Uterus (tissue), 4 donors: ENCODE measurements around the gene CFAP20DC. TPM values are rescaled to one million over a fixed set of nuclear protein-coding genes. Genes with fewer than 3 reads are reported as not detected.

Experiments
- DNase-seq, 2 donors: peaks; one replicate each; pipeline ENCODE4 v3.0.0-alpha.2; 2019 to 2020
- H3K27ac ChIP-seq, 2 donors: fragments of 200-600 bp; sonication (generic); 1 replicate in 1 of 2; 2 replicates in 1 of 2; pipeline ENCODE4 v1.5.1; 2016 to 2018
- H3K27me3 ChIP-seq, 2 donors: fragments of 200-600 bp; sonication (generic); one replicate each; pipeline ENCODE4 v1.5.1; 2018 to 2019; ENCODE audit warnings: control low read depth in 1 of 2
- H3K36me3 ChIP-seq, 2 donors: fragments of 200-600 bp; sonication (generic); one replicate each; pipeline ENCODE4 v1.5.1; 2019; ENCODE audit warnings: control low read depth in 1 of 2
- H3K4me1 ChIP-seq, 2 donors: fragments of 200-600 bp; sonication (generic); one replicate each; pipeline ENCODE4 v1.5.1; 2018 to 2019; ENCODE audit warnings: control low read depth in 1 of 2
- H3K4me3 ChIP-seq, 2 donors: fragments of 200-600 bp; sonication (generic); 1 replicate in 1 of 2; 2 replicates in 1 of 2; pipeline ENCODE4 v1.5.1; 2018 to 2019; ENCODE audit warnings: mild to moderate bottlenecking in 1 of 2
- H3K9me3 ChIP-seq, 2 donors: fragments of 200-600 bp; sonication (generic); one replicate each; pipeline ENCODE4 v1.5.1; 2019; ENCODE audit warnings: control low read depth in 1 of 2
- CTCF ChIP-seq, 4 experiments: fragments of 200-600 bp in 2 of 4; fragments of 450-650 bp in 2 of 4; sonication (generic) in 2 of 4; IDR thresholded peaks; one replicate each; pipeline ENCODE4 v1.5.1; 2016 to 2019; ENCODE audit warnings: antibody characterized with exemption in 4 of 4, mild to moderate bottlenecking in 2 of 4, moderate library complexity in 1 of 4
- POLR2A ChIP-seq, 2 donors: fragments of 450-650 bp; IDR thresholded peaks; one replicate each; pipeline ENCODE4 v1.6.1; 2016; ENCODE audit warnings: antibody characterized with exemption in 2 of 2, mild to moderate bottlenecking in 1 of 2, moderate library complexity in 1 of 2
- intact Hi-C: fragments of 100-400 bp; cut with DNase I; formaldehyde crosslinking; loops from one replicate; pipeline ENCODE4 v1.15.1; 2023; ENCODE audit warnings: low total_unique reads
- total RNA-seq, 4 donors: library from RNA; depleted of rRNA in 3 of 4; stranded (reverse); fragments of >200 nt in 3 of 4; gene quantifications; one replicate each; pipeline versions ENCODE4 v1.1.0 to v1.2.4, GENCODE V29; 2014 to 2023
- donor health status: DM: yes; HTN: yes; CAD: no.

Gene CFAP20DC
- total RNA-seq, 4 donors from 2014 or later, result under 0.01 to 5.1 TPM; not detected in 2

- TF ChIP-seq POLR2A (IDR thresholded peaks at IDR 0.05) (no peak), CTCF (IDR thresholded peaks at IDR 0.05) (no peak)
- intact Hi-C loops, result no loop called here
- Histone ChIP-seq H3K36me3 (no peaks in the 10 kb centered on the region), H3K27ac (no peak overlapping the region), H3K27me3 (no peaks in the 10 kb centered on the region), H3K9me3 (no peaks in the 10 kb centered on the region), H3K4me3 (no peak overlapping the region), H3K4me1 (no peaks in the 10 kb centered on the region)
- DNase-seq, result no peak
These were observed 306.5 kb downstream of the CFAP20DC start for GRCh38 chr3:58743296-58743695.

GRCh38 chr3:58742239-58742638 lies 307.6 kb downstream of the CFAP20DC start:
- no peaks in the 10 kb centered on the region for H3K4me1 ChIP-seq
- no peak overlapping the region for H3K4me3 ChIP-seq
- H3K27me3 ChIP-seq, result no peaks in the 10 kb centered on the region
- H3K27ac ChIP-seq, result no peak overlapping the region
- intact Hi-C loops, result no loop called here
- no peaks in the 10 kb centered on the region for H3K9me3 ChIP-seq
- no peak for TF ChIP-seq POLR2A (IDR thresholded peaks at IDR 0.05)
- TF ChIP-seq CTCF (IDR thresholded peaks at IDR 0.05), result no peak
- DNase-seq, result no peak
- H3K36me3 ChIP-seq, result no peaks in the 10 kb centered on the region

- Histone ChIP-seq H3K36me3 (no peaks in the 10 kb centered on the region), H3K27me3 (no peaks in the 10 kb centered on the region), H3K27ac (no peak overlapping the region), H3K4me3 (no peak overlapping the region), H3K4me1 (no peaks in the 10 kb centered on the region), H3K9me3 (no peaks in the 10 kb centered on the region)
- intact Hi-C loops, result no loop called here
- TF ChIP-seq POLR2A (IDR thresholded peaks at IDR 0.05) (no peak), CTCF (IDR thresholded peaks at IDR 0.05) (no peak)
- no peak for DNase-seq
These were observed 312.2 kb downstream of the CFAP20DC start for GRCh38 chr3:58737644-58738043.

GRCh38 chr3:58731673-58732072 lies 318.2 kb downstream of the CFAP20DC start:
- intact Hi-C loops, result no loop called here
- DNase-seq, result no peak
- TF ChIP-seq POLR2A (IDR thresholded peaks at IDR 0.05) (no peak), CTCF (IDR thresholded peaks at IDR 0.05) (no peak)
- no peaks in the 10 kb centered on the region for H3K4me1 ChIP-seq
- no peaks in the 10 kb centered on the region for H3K9me3 ChIP-seq
- H3K27me3 ChIP-seq, result no peaks in the 10 kb centered on the region
- H3K36me3 ChIP-seq, result no peaks in the 10 kb centered on the region
- no peak overlapping the region for H3K4me3 ChIP-seq
- no peak overlapping the region for H3K27ac ChIP-seq

GRCh38 chr3:58728723-58729122 lies 321.1 kb downstream of the CFAP20DC start:
- Histone ChIP-seq H3K27me3 (no peaks in the 10 kb centered on the region), H3K4me3 (no peak overlapping the region), H3K4me1 (no peaks in the 10 kb centered on the region), H3K36me3 (no peaks in the 10 kb centered on the region), H3K9me3 (no peaks in the 10 kb centered on the region), H3K27ac (no peak overlapping the region)
- DNase-seq, result no peak
- TF ChIP-seq POLR2A (IDR thresholded peaks at IDR 0.05), result no peak
- TF ChIP-seq CTCF (IDR thresholded peaks at IDR 0.05), result no peak
- intact Hi-C loops, result no loop called here
